OCI-M2 (cell line): ENCODE measurements around the gene GADL1.

ENCODE experiments used
- DNase-seq: peaks from one replicate; lab custom pipeline; 2025; ENCODE audit not compliant: unreplicated experiment; lab: John Stamatoyannopoulos, UW

The GADL1 gene, protein sequence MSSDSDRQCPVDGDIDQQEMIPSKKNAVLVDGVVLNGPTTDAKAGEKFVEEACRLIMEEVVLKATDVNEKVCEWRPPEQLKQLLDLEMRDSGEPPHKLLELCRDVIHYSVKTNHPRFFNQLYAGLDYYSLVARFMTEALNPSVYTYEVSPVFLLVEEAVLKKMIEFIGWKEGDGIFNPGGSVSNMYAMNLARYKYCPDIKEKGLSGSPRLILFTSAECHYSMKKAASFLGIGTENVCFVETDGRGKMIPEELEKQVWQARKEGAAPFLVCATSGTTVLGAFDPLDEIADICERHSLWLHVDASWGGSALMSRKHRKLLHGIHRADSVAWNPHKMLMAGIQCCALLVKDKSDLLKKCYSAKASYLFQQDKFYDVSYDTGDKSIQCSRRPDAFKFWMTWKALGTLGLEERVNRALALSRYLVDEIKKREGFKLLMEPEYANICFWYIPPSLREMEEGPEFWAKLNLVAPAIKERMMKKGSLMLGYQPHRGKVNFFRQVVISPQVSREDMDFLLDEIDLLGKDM

DNA sequence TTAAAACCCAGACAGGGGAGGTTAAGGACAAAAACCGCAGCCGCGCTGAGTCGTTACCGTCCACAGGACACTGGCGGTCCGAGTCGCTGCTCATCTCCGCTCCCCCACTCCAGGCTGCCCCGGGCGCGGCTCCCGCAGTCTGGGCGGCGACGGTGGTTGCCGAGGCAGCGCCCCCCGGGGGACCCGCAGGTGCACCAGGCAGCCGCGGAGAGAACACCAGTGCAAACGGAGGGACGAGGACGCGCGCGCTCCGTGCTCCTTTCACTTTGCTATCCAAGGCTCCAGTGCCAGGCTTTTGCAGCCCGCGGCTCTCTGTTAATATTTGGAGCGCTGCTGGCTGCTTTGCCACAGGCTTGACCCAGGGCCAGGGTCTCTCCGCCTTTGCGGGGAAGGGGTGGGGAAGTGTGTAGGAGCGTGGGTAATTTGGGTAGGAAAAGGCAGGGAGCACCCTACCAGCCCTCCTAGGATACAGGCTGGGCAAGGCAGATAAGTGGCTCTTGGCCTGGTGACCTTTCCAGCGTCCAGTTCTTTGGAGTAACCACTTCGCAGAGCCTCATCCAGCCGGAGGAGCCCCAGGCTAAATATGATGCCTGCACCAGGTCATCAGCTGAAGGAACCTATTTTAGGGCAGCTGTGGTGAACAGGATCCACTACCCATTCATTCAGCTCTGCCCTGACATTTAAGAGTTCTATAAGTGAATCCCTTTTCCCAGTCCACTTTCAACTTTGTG lies at the start of gene GADL1:
Gene GADL1 (minus strand): TSS at position 141 of the 731 bp plus-strand sequence. CDS start 47 bp downstream, at position 94.
- DNase-seq, result no peak

DNA sequence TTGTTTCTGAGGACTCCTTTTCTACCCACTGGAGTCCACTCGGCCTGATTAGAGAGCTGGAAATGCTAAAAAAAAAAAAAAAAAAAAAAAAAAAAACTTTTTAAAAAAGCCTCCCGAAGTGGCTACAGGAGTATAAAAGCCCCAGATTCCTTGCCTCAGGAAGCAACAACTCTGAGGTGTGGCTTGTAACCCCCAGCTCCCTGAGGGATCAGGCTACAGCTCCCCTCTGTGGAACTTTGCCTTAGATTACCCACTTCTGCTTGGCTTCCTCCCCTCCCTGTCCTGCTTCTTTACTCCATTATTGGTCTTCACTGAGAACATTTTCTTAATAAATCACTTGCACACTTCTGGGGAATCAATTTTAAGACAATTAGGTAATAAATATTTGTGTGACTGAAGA lies 49.7 kb upstream of the GADL1 start:
- DNase-seq, result no peak

DNA sequence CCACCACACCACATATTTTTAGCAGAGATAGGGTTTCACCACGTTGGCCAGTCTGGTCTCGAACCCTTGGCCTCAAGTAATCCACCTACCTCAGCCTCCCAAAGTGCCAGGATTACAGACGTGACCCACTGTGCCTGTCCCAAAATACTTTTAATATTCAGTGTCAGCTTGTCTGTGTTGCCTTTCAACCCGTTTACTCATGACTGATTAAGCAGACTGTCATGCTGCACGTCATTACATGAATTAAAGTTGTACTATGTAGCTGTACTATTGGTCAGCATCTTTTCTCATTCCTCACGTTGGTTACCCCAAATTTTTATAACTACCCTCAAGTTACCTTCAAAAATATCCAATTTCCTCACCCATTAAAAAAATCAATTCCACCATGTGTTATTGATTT lies 48.7 kb upstream of the GADL1 start:
- no peak for DNase-seq

DNA sequence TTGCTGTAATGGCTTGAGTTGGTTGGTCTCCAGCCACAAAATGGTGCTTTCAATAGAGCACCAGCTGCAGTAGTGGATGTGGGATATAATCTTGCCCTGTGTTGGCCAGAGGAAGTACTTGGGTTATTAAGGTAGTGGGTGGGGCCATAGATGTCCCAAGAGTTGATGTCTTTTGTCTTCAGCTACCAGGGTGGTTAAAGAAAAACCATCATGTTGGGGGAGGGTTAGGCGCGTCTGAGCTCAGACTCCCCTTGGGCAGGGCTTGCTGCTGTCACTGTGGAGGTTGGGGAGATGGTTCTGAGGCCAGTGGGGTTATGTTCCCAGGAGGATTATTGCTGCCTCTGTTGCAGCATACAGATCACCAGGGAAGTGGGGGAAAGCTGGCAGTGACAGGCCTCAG lies 46.9 kb upstream of the GADL1 start:
- DNase-seq, result no peak

DNA sequence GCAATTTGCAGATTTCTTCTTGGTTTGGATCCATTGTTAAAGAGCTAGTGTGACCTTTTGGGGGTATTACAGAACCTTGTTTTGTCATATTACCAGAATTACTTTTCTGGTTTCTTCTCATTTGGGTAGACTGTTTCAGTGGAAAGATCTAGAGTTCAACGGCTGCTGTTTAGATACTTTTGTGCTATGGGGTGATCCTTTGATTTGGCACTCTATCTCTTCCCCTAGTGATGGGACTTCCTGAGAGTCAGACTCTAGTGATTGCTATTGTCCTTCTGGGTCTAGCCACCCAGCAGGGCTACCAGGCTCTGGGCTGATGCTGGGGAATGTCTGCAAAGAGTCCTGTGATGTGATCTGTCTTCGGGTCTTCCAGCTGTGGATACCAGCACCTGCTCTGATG lies 46.3 kb upstream of the GADL1 start:
- no peak for DNase-seq

DNA sequence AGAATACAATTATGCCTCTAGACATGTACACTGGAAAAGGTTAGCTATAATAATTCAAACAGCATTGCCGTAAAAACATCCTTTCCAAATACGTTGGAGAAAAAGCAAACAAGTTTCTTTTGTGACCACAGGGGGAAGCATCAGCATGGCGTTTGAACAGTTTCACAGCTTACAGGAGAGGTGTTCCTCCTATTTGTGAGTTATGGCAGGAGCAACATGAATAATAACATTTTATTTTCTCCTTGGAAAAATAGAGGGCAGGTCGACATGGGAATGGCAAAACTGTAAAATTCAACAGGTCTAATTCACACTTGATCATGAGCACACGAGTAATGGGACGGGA lies 39.7 kb upstream of the GADL1 start:
- no peak for DNase-seq

DNA sequence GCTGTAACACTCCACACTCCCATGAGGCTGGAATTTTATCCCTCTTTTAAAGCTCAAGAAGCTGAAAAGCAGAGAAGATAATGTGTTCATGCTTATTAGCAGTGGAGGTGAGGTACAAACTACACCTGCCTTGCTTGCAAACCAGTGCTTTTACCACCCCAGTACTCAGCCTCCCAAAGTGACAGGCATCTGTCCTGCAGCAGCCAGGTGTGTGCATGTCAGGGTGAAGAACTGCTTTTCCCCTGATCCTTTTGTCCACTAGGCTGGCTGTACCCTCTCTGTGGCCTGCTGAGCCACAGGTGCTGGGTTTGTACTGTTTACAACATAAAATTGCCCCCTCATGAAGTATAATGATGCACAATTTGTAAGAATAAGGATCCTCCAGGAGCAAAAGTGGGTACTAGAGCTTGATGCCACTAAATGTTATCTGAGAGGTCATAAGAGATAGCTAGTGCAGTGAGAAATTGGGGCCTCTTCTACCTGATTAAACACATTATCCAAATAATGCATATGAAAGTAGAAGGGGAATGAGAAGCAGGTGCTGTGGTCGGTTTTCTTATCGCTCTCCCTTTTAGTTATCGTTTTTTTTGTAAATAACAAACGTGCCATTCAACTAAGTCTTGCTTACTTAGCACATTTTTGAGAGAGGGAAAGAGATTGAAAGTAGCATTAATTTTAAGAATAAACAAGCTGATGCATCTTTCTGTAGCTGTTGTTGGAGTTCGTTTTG lies 39.2 kb upstream of the GADL1 start:
- no peak for DNase-seq

DNA sequence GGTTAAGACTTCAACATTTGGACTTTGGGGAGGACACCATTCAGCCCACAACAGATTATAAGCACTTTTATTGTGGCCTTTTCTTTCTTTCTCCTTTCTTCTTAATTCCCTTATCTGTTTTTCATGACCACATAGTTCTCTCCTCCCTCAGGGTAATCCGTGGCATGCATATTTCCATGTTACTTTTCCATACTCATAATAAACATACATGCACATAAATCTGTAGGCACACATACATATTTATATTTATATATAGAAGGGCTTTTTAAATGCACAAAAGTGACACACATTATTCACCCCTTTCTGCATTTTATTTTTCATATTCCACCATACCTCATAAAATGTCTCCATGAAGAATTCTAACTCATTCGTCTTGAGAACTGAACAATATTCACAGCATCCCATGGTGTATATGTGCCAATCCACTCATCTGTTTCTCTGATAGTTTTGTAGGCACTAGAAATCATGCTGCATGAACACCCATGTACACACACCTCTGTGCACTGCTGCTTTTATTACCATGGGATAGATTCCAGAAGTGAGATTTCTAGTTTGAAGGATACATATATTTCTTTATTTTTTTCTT lies 38.1 kb upstream of the GADL1 start:
- no peak for DNase-seq

DNA sequence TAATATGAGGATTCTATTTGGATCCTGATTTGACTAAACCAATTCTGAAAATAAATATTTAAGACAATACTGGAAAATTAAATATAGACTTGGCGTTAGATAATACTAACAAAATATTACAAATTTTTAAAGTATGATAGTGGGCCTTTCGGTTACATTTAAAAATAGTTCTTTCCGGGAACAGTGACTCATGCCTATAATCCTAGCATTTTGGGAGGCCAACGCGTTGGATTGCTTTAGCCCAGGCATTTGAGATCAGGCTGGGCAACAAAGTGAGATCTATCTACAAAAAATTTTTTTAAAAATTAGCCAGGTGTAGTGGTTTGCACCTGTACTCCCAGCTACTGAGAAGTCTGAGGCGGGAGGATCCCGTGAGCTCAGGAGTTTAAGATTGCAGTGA lies 30.3 kb upstream of the GADL1 start:
- no peak for DNase-seq

DNA sequence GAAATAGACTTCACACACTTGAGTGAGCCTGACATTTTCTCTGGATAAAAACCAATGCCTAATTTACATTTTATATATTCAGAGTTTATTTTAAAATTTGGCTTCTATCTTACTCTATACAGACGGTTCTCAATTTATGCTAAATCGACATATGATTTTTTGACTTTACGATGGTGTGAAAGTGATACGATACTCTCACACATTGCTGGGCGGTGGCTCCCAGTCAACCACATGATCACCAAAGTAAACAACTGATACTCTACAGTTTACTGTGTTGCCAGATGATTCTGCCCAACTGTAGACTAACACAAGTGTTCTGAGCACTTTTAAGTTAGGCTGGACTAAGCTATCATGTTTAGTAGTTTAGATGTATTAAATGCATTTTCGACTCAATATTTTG lies 25.1 kb upstream of the GADL1 start:
- DNase-seq, result no peak

DNA sequence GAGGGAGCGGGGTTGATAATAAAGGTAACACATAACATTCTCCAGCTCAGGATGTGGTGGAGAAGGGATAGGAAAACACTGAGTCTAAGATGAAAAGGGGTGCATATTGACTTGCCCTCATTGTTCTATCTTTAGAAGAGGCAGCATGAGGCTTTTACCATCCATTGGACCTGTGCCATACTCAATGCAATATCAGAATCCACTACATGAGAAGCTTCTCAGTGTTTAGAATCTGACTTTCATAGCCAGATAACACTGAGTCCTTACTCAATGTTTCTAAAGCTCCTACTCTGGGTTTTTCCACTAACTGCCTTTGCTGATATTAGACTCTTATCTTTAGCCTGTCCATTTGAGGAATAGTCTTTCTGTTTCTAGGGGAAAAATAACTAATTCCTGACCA lies 24.3 kb upstream of the GADL1 start:
- DNase-seq, result no peak

DNA sequence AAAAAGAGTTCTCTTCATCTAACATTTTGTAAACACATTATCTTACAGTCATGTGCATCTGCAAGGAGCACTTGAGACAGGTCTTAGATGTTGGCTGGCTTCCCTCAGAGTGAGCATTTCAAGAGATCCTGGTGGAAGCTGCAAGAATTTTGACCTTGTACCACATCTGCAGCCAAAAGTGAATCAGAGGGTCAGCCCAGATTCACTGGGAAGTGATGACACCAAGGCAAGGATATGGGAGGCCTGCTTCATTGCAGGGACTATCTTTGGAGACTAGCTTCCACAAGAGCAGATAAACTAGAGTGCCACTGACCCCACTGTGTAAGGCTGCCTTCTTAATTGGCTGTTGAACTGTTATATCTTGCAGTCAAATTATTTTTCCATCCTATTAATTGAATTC lies 21.3 kb upstream of the GADL1 start:
- no peak for DNase-seq

DNA sequence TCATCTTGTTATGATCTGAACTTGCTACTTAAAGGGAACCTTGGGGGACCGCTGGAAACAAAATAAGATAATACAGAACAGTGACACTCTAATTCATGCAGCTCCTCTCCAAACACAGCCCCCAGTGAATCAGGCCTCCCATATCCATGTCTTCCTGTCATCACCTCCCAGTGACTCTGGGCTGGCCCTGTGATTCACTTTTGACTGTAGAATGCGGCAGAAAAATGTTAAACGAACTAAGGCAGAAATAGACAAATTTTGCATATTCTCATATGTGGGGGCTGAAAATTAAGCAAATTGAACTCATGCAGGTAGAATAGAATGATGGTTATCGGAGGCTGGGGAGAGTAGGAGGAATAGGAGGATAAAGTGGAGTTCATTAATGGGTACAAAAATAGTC lies 20.2 kb upstream of the GADL1 start:
- DNase-seq, result no peak

DNA sequence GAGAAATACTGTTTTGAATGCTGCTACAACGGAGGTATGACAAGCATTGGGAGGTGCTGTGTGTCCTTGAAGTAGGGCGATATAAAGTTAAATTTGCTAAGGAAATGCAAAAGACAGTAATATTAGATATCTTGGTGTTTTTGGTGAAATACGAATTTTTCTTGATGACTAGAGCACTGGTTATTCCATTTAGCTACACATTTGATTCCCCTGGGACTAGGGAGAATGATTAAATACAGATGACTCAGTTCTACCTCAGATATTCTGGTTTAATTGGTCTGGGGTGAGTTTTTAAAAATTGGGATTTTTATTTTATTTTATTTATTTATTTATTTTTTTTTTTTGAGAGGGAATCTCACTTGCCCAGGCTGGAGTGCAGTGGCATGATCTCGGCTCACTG lies 18.7 kb upstream of the GADL1 start:
- DNase-seq, result no peak

DNA sequence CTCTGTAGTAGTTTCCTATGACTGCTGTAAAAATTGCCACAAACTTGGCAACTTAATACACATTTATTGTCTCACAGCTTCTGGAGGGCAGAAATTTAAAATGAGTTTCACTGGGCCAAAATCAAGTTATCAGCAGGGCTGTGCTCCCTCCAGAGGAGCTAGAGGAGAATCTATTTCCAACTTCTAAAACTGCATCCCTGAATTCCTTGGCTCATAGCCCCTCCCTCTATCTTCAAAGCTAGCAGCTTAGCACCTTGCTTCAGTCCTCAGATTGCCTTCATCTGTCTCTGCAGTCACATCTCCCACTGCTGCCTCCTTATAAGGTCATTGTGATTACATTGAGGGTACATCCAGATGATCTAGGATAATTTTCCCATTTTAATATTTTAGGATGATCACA lies 17.8 kb upstream of the GADL1 start:
- no peak for DNase-seq

DNA sequence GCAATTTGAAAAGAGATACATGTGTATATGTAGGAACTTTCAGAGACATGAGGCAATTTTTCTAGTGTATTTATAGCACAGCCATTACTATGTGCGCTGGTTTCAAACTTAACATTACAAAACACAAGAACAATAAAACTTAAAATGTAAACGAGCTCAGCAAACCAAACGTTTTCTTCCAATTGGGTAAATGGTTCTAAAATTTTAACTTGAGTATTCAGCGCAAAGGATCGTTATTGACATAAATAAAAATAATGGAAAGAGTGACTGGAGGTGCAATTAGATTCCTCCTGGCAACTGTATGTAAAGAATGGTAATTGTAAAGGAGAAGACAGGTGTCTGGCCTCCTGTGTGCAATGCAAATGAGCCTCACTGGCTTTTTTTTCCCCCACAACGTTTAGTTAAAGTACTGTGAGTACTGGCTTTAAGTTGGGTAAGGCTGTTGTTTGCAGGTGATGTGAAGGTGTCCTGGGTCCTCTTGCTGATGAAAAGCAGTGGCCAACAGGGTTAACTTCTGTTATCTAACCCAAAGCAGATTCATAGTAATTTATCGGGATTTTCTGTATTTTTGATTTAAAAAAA lies 14.1 kb upstream of the GADL1 start:
- DNase-seq, result no peak

DNA sequence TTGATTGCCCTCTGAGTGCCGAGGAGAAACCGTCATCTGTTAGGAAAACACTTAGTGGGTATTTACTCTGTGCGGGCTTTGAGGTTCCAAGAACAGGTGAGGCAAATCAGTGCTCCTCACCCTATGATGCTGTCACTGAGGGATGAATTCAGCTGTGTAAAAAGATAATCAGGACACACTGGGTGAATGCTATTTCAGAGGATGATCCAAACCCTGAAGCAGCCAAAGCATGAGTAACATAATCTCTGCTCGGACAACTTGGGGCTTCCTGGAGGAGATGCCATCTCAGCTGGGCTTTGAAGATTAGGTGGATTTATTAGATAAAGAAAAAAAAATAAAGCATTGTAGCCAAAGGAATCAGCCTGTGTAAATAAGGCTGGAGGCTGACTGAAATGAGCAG lies 10.5 kb upstream of the GADL1 start:
- DNase-seq, result no peak

DNA sequence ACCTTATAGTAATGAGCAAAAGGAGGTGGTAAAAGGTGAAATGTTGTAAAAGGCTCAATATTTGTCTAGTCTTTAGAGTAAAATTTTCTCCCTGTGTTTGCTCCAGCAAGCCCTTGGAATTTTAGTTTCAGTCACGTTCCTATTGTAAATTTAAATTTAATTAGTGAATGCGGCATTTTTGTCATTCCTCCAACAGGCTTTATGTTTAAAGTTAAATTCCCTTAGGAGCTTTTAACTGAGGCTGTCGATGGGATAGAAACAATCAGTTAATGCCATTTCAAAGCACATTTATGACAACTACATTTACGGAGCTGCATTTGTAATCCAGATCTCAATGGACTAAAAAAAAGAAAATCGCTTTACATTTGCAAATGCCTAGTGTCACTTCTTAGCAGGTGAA lies 868 bp upstream of the GADL1 start:
- DNase-seq, result no peak

DNA sequence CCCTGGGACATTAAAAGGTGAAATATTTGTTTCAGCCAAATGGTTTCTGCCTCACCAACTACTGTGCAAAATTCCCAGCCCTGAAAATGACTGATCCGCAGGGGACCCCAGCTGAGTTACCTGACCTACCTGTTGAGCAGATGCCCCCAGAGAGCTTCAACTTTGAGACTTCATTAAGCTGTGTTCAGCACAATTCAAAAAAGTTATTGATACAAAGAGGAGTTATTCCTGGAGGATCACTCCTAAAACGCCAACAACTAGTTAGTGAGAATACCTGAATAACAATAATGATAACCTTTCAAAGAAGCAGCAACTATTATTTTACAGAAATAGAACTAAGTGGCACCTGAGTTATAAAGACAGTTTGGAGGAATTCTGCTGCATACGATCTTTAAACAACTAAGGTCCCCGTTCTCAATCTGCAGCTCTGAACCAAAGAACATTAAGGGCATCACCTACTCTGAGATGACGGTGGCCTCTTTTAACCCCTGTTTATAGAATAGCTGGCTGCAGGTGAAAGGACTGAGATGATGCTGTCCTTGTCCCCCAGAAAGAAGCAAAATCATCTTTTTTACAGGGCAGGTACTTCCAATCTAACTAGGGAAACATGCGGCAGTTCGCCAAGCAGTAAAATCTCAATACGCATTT lies 659 bp downstream of the GADL1 start:
- no peak for DNase-seq

DNA sequence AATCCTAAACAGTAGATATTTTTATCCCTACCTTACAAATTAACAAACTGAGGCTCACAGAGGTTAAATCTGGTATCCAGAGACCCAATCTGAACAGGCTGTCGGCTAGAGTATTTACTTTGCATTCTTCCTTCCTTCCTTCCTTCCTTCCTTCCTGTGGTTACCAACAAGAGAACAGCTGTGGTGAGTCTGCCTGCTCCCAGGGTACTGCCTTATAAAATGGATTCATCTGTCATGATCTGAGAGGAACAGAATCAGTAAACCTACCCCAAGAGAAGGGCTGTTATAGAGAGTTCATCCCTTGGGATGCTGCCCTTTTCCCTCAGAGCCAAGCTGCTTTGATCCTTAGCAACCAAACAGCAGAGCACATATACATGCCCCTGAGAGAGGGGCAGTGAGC lies 3.6 kb downstream of the GADL1 start:
- no peak for DNase-seq

DNA sequence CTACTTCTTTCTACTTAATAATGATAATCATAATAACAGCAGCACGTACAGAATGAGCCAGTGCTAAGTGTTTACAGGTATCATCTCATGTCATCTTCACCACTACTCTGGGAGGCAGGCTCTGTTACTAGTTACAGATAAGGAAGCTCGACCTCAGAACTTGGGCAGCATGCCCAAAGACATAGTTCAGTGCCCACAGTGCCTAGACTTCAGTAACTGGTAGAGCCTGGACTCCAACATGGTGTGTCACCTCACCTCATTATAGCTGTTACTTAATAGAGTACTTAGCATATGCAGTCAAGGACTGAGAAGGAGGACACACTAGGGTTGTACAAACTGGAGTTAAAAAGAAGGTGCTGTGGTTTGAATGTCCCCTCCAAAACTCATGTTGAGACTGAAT lies 7.6 kb downstream of the GADL1 start:
- no peak for DNase-seq
